CD14-positive monocyte (primary cell): Measurements from ENCODE around the gene GFPT2. TPM values are rescaled to one million over a fixed set of nuclear protein-coding genes. Genes with fewer than 3 reads are reported as not detected.

Experiments used
- DNase-seq, 3 donors: peaks; one replicate each; pipeline ENCODE4 v3.0.0-alpha.2; 2011 to 2022
- H2AFZ ChIP-seq: 2 replicates; pipeline ENCODE4 v1.6.0; 2012; ENCODE audit warnings: mild to moderate bottlenecking, low read depth, low read length, inconsistent platforms; ENCODE audit not compliant: insufficient read depth, poor library complexity, severe bottlenecking
- H3K27ac ChIP-seq, 2 donors: 1 replicate in 1 of 2; 2 replicates in 1 of 2; pipeline ENCODE4 v1.5.1; 2012 to 2013; ENCODE audit warnings: low read length in 2 of 2, control low read depth in 1 of 2, inconsistent platforms in 1 of 2, low read depth in 1 of 2, mild to moderate bottlenecking in 1 of 2
- H3K27me3 ChIP-seq, 2 donors: one replicate each; pipeline versions ENCODE4 v1.6.0 to v1.6.1; 2011 to 2013; ENCODE audit warnings: low read length in 2 of 2; ENCODE audit not compliant: control insufficient read depth in 2 of 2, insufficient read depth in 2 of 2
- H3K36me3 ChIP-seq, 2 donors: replicated peaks in 1 of 2; 1 replicate in 1 of 2; 2 replicates in 1 of 2; pipeline versions ENCODE4 v1.5.1 to v1.6.1; 2012 to 2013; ENCODE audit warnings: low read length in 2 of 2, control low read depth in 1 of 2, inconsistent platforms in 1 of 2, mild to moderate bottlenecking in 1 of 2; ENCODE audit not compliant: insufficient read depth in 2 of 2, control insufficient read depth in 1 of 2
- H3K4me1 ChIP-seq, 2 donors: 1 replicate in 1 of 2; 2 replicates in 1 of 2; pipeline versions ENCODE4 v1.5.1 to v1.6.1; 2012 to 2013; ENCODE audit warnings: low read length in 2 of 2, control low read depth in 1 of 2, inconsistent platforms in 1 of 2, mild to moderate bottlenecking in 1 of 2, moderate library complexity in 1 of 2; ENCODE audit not compliant: insufficient read depth in 2 of 2, control insufficient read depth in 1 of 2
- H3K4me2 ChIP-seq: replicated peaks from 2 replicates; pipeline ENCODE3; 2012; ENCODE audit warnings: low read length, moderate library complexity, mild to moderate bottlenecking; ENCODE audit not compliant: poor library complexity, severe bottlenecking; ENCODE audit errors: extremely low read depth
- H3K4me3 ChIP-seq, 3 experiments: fragments of 200-600 bp in 1 of 3; sonication (generic) in 1 of 3; replicated peaks in 1 of 3; 1 replicate in 2 of 3; 2 replicates in 1 of 3; pipeline ENCODE4 v1.5.1; 2011 to 2013; ENCODE audit warnings: low read length in 3 of 3, mild to moderate bottlenecking in 3 of 3, control low read depth in 2 of 3, low read depth in 2 of 3, inconsistent platforms in 1 of 3, moderate library complexity in 1 of 3
- H3K79me2 ChIP-seq: 2 replicates; pipeline ENCODE4 v1.6.0; 2012; ENCODE audit warnings: mild to moderate bottlenecking, control low read depth, inconsistent platforms, low read length, moderate library complexity; ENCODE audit not compliant: insufficient read depth
- H3K9ac ChIP-seq: 2 replicates; pipeline ENCODE4 v1.6.0; 2017; ENCODE audit warnings: low read length, mild to moderate bottlenecking; ENCODE audit not compliant: insufficient read depth, poor library complexity, severe bottlenecking
- H3K9me3 ChIP-seq, 2 donors: replicated peaks in 1 of 2; 1 replicate in 1 of 2; 2 replicates in 1 of 2; pipeline versions ENCODE4 v1.5.1 to v1.6.1; 2012 to 2013; ENCODE audit warnings: low read length in 2 of 2, control low read depth in 1 of 2; ENCODE audit not compliant: control insufficient read depth in 1 of 2, insufficient read depth in 1 of 2
- H4K20me1 ChIP-seq: 2 replicates; pipeline ENCODE4 v1.6.0; 2012; ENCODE audit warnings: mild to moderate bottlenecking, low read length, control low read depth, moderate library complexity; ENCODE audit not compliant: insufficient read depth
- H3K27ac Mint-ChIP-seq, 7 donors: one replicate each; pipeline ENCODE4 v1.8.0; 2020; ENCODE audit warnings: mild to moderate bottlenecking in 7 of 7, mixed read lengths in 7 of 7, moderate library complexity in 6 of 7, inconsistent platforms in 2 of 7
- H3K27me3 Mint-ChIP-seq, 3 donors: one replicate each; pipeline ENCODE4 v1.8.0; 2021 to 2022; ENCODE audit warnings: low read depth in 3 of 3, mild to moderate bottlenecking in 3 of 3, mixed read lengths in 3 of 3, moderate library complexity in 3 of 3, inconsistent platforms in 1 of 3
- H3K36me3 Mint-ChIP-seq, 2 donors: one replicate each; pipeline ENCODE4 v1.8.0; 2020; ENCODE audit warnings: mixed read lengths in 2 of 2, inconsistent platforms in 1 of 2, mild to moderate bottlenecking in 1 of 2
- H3K4me1 Mint-ChIP-seq: one replicate; pipeline ENCODE4 v1.8.0; 2020; ENCODE audit warnings: mild to moderate bottlenecking, mixed read lengths
- H3K4me3 Mint-ChIP-seq, 2 donors: one replicate each; pipeline ENCODE4 v1.8.0; 2020; ENCODE audit warnings: mild to moderate bottlenecking in 2 of 2, mixed read lengths in 2 of 2, moderate library complexity in 1 of 2
- H3K9me3 Mint-ChIP-seq, 7 donors: one replicate each; pipeline ENCODE4 v1.8.0; 2020 to 2022; ENCODE audit warnings: mixed read lengths in 7 of 7, mild to moderate bottlenecking in 6 of 7, moderate library complexity in 6 of 7, inconsistent platforms in 2 of 7
- WGBS: methylation state at CpG from one replicate; pipeline ENCODE4 v1.1.5; 2013; ENCODE audit warnings: missing lambda C conversion rate; ENCODE audit not compliant: insufficient coverage; 5-methylcytosine and 5-hydroxymethylcytosine counted together
- intact Hi-C, 2 donors: fragments of 100-400 bp; cut with micrococcal nuclease; formaldehyde crosslinking; loops; one replicate each; pipeline versions ENCODE4 v1.15.0 to v1.15.1; 2023
- polyA plus RNA-seq, 3 donors: library from polyadenylated mRNA; depleted of rRNA in 1 of 3; unstranded in 2 of 3; stranded (reverse) in 1 of 3; fragments of 300-500 nt in 2 of 3; fragments of >200 nt in 1 of 3; fragmentation: Illumina TruSeq in 2 of 3; gene quantifications; 1 replicate in 2 of 3; 2 replicates in 1 of 3; pipeline ENCODE4 v1.2.3, GENCODE V29; 2012 to 2021
- TF ChIP-seq, protein P1 (sequence below): fragments of 200-600 bp; IDR thresholded peaks from one replicate; pipeline ENCODE4 v1.8.0; 2022; ENCODE audit warnings: antibody characterized with exemption, mild to moderate bottlenecking

Gene GFPT2
- polyA plus RNA-seq, 3 donors: not detected

DNA sequence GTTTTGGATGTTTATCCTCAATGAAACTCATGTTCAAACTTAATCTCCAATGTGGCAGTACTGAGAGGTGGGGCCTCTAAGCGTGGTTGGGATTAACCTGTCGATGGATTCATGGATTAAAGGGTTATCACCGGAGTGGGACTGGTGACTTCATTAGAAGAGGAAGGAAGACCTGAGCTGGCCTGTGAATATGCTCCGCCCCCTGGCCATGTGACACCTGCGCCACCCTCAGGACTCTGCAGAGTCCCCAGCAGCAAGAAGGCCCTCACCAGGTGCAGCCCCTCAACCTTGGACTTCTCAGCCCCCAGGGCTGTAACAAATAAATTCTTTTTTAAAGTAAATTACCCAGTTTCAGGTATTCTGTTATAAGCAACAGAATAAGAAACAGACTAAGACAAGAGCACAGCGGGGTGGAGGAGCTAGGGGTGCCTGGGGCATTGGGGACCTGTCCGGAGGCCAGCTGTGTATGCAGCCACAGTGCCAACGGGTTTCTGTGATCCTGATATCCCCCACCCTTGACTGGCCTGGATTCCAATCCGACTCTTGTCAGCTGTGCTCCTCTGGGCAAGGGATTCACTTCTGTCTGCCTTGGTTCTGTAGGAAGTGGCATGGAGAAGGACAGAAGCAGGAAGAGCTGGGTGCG is 58.1 kb downstream of the GFPT2 start:
- H3K4me3 Mint-ChIP-seq: no peak overlapping the region
- DNase-seq: no peak
- peaks cover 0 to 7% (median 2%) of the 10 kb centered on the region in 7 donors for H3K9me3 Mint-ChIP-seq
- no peaks in the 10 kb centered on the region for H3K36me3 Mint-ChIP-seq
- 87% methylated on average over 7 of the region's 10 CpGs for WGBS
- peaks cover 12% of the 10 kb centered on the region for H4K20me1 ChIP-seq
- intact Hi-C loops: loop anchor here (10.0 kb wide), 1 partner anchor 200 kb away; the partner anchor contains the start of gene CNOT6 (in 2 of the 2)
- H3K4me3 ChIP-seq: no peak overlapping the region
- peak overlapping the region in 1 of 2 donors; percentile 22 for H3K27ac ChIP-seq
- TF ChIP-seq, protein P1, sequence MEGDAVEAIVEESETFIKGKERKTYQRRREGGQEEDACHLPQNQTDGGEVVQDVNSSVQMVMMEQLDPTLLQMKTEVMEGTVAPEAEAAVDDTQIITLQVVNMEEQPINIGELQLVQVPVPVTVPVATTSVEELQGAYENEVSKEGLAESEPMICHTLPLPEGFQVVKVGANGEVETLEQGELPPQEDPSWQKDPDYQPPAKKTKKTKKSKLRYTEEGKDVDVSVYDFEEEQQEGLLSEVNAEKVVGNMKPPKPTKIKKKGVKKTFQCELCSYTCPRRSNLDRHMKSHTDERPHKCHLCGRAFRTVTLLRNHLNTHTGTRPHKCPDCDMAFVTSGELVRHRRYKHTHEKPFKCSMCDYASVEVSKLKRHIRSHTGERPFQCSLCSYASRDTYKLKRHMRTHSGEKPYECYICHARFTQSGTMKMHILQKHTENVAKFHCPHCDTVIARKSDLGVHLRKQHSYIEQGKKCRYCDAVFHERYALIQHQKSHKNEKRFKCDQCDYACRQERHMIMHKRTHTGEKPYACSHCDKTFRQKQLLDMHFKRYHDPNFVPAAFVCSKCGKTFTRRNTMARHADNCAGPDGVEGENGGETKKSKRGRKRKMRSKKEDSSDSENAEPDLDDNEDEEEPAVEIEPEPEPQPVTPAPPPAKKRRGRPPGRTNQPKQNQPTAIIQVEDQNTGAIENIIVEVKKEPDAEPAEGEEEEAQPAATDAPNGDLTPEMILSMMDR: no peak
- H3K4me1 Mint-ChIP-seq: peaks cover 36% of the 10 kb centered on the region
- peaks cover 0 to 4% (median 1%) of the 10 kb centered on the region in 3 donors for H3K27me3 Mint-ChIP-seq
- peaks cover 14% of the 10 kb centered on the region for H3K79me2 ChIP-seq
- no peaks in the 10 kb centered on the region for H3K9me3 ChIP-seq
- peaks cover 24 to 35% of the 10 kb centered on the region in 2 donors for H3K4me1 ChIP-seq
- no peak overlapping the region for H3K27ac Mint-ChIP-seq
- H3K4me2 ChIP-seq: no peak overlapping the region
- H2AFZ ChIP-seq: no peak overlapping the region
- no peaks in the 10 kb centered on the region for H3K27me3 ChIP-seq
- no peak overlapping the region for H3K9ac ChIP-seq
- H3K36me3 ChIP-seq: no peaks in the 10 kb centered on the region

DNA sequence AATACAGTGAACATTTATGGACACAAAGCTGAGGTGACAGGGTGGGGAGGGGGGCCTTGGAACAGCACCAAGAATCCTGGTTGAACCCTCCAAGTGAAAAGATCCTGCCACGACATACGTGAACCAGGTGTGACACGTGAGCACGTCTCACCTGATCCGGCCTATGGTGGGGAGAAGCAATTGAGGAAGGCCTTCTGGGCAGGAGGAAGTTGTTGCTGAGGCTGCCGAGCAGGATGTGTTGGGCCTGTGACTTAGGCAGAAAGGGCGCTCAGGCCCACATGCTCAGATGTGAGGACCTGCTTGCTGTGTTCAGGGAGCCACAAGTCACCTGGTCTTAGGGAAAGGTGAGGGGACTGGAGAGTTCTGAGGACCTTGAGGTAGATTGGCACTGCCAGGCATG is 58.7 kb downstream of the GFPT2 start:
- DNase-seq: peak; percentile 21 to 49 (median 21)
- Mint-ChIP-seq H3K4me3 (no peak overlapping the region), H3K27me3 (peaks cover 0 to 4% (median 1%) of the 10 kb centered on the region in 3 donors), H3K4me1 (peaks cover 40% of the 10 kb centered on the region), H3K27ac (peak overlapping the region in 3 of 7 donors; percentile 45 to 73 (median 69)), H3K9me3 (peaks cover 0 to 7% (median 2%) of the 10 kb centered on the region in 7 donors), H3K36me3 (no peaks in the 10 kb centered on the region)
- Histone ChIP-seq H2AFZ (no peak overlapping the region), H3K9me3 (no peaks in the 10 kb centered on the region), H4K20me1 (peaks cover 15% of the 10 kb centered on the region), H3K4me3 (no peak overlapping the region), H3K4me2 (no peak overlapping the region), H3K4me1 (peaks cover 24 to 36% of the 10 kb centered on the region in 2 donors), H3K27ac (peak overlapping the region in 1 of 2 donors; percentile 22), H3K36me3 (no peaks in the 10 kb centered on the region), H3K79me2 (peaks cover 20% of the 10 kb centered on the region), H3K9ac (no peak overlapping the region), H3K27me3 (no peaks in the 10 kb centered on the region)
- TF ChIP-seq, protein P1: no peak
- WGBS: 16% methylated on average over 5 of the region's 7 CpGs
- intact Hi-C loops: loop anchor here (10.0 kb wide), 1 partner anchor 200 kb away; the partner anchor contains the start of gene CNOT6 (in 2 of the 2)
